Measurements from ENCODE around the gene CNDP1.

The CNDP1 gene

DNA sequence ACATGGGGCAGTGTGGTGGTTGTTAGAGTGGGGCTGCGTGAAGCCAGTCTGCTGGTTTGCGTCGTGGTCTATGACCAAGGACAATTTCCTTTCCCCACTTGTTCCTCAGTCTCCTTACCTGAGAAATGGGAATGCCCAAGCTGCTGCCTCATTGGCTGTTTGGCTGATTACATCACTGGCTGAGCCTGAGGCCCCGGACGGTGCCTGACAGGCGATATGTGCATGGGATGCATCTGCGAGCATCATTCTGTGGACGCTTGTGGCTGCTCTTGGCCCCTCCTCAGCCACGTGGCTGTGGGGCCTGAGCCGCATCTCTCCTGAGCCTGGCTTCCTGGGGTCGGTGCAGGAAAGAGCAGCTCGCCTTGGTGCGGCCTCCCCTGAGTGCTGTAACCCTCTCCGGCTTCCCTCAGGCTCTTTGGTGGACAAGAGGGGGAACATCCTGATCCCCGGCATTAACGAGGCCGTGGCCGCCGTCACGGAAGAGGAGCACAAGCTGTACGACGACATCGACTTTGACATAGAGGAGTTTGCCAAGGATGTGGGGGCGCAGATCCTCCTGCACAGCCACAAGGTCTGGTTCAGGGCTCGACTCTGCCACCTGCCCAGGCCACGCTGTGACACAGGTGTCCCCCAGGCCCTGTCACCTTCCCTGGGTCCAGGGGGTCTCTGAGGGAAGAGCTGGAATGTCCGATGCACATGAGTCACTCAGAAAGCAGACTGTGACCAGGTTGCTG lies 21.0 kb upstream of the CNDP1 start:
- Mint-ChIP-seq H3K36me3 (peaks cover 81% of the 10 kb centered on the region), H3K4me3 (peak overlapping the region; percentile 19), H3K27ac (peak overlapping the region; percentile 37), H3K9me3 (no peaks in the 10 kb centered on the region), H3K4me1 (peaks cover 20% of the 10 kb centered on the region)
- no peak for DNase-seq (ENCODE audit: low spot score in 2 of 2)
- ATAC-seq = no peak

- H3K4me3 Mint-ChIP-seq = peak overlapping the region; percentile 19
- peaks cover 77% of the 10 kb centered on the region for H3K36me3 Mint-ChIP-seq
- no peak for ATAC-seq
- H3K4me1 Mint-ChIP-seq = peaks cover 20% of the 10 kb centered on the region
- no peaks in the 10 kb centered on the region for H3K9me3 Mint-ChIP-seq
- H3K27ac Mint-ChIP-seq = peak overlapping the region; percentile 37
- no peak for DNase-seq (ENCODE audit: low spot score in 2 of 2)
Measured at GRCh38 chr18:74513883-74514205, 20.5 kb upstream of the CNDP1 start.

DNA sequence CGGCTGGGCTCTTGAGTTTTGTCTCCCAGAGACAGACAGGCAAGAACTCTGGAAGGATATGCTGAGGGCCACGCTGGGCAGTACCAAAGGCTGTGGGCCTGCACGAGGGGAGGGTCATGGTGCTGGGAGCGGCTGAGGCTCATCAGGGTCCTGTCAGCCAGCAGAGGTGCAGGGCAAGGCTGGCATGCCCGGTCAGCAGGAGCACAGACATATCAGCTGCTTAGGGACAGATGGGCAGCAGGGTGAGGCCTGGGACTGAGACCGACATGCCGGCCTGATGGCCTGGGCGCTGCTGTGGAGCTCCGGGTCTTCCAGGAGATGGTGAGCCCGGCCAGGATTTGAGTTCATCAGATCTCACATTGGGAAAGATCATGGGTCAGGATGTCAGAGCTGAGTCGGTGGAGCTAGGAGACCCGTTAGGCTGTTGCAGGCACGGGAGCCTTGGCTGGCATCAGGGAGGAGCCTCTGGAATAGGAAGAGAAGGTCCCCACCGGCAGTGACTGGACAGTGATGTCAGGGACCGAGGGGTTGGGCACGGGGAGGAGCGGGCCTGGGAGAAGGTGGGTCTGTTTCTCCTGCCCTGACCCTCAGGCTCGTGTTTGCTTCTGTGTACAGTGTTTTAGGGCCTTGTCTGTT lies 19.3 kb upstream of the CNDP1 start:
- Mint-ChIP-seq H3K4me3 (no peak overlapping the region), H3K4me1 (peaks cover 20% of the 10 kb centered on the region), H3K36me3 (peaks cover 69% of the 10 kb centered on the region), H3K9me3 (no peaks in the 10 kb centered on the region), H3K27ac (peak overlapping the region; percentile 52)
- DNase-seq (ENCODE audit: low spot score in 2 of 2) (no peak), ATAC-seq (no peak)

DNA sequence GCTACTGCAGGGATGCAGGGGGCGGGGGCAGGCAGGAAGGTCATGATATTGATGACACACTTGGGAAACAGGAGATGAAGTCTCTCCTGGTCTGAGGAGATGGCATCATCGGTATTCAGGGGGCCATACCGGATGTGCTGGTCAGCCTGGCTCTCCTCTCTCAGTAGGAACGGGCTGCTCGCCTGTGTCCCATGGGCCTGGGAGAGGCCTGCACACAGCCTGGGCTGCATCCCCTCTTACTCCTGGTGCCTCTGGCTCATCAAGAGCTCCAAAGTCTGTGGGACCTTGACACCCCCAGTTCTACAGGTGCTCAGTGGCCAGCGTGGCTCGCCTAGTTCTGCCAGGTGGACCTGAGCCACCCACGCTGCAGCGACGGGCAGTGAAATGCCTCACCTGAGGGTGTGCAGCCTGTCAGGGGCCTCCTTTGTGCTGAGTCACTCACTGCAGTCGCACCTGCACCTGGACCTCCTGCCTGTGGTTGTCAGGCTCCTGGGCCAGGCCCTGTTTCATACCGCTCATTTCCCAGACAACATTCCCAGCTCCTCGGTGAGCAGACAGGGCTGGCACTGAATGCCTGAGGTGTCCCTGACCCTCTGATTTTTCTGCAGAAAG lies 18.6 kb upstream of the CNDP1 start:
- Mint-ChIP-seq H3K4me3 (no peak overlapping the region), H3K27ac (peak overlapping the region; percentile 52), H3K4me1 (peaks cover 20% of the 10 kb centered on the region), H3K9me3 (no peaks in the 10 kb centered on the region), H3K36me3 (peaks cover 71% of the 10 kb centered on the region)
- DNase-seq (ENCODE audit: low spot score in 2 of 2) (no peak), ATAC-seq (no peak)

- no peak for ATAC-seq
- Mint-ChIP-seq H3K4me1 (peaks cover 20% of the 10 kb centered on the region), H3K36me3 (peaks cover 70% of the 10 kb centered on the region), H3K27ac (no peak overlapping the region), H3K9me3 (no peaks in the 10 kb centered on the region), H3K4me3 (no peak overlapping the region)
- DNase-seq (ENCODE audit: low spot score in 2 of 2) = no peak
Measured at GRCh38 chr18:74516271-74517235, 17.7 kb upstream of the CNDP1 start.

- H3K9me3 Mint-ChIP-seq = no peaks in the 10 kb centered on the region
- ATAC-seq (no peak), DNase-seq (ENCODE audit: low spot score in 2 of 2) (no peak)
- no peak overlapping the region for H3K27ac Mint-ChIP-seq
- H3K4me3 Mint-ChIP-seq = no peak overlapping the region
- peaks cover 20% of the 10 kb centered on the region for H3K4me1 Mint-ChIP-seq
- peaks cover 66% of the 10 kb centered on the region for H3K36me3 Mint-ChIP-seq
Measured at GRCh38 chr18:74517236-74517630, 17.1 kb upstream of the CNDP1 start.

- Mint-ChIP-seq H3K36me3 (peaks cover 57% of the 10 kb centered on the region), H3K27ac (no peak overlapping the region), H3K4me3 (no peak overlapping the region), H3K4me1 (peaks cover 8% of the 10 kb centered on the region), H3K9me3 (no peaks in the 10 kb centered on the region)
- DNase-seq (ENCODE audit: low spot score in 2 of 2) (no peak), ATAC-seq (no peak)
Measured at GRCh38 chr18:74518456-74519295, 15.6 kb upstream of the CNDP1 start.

DNA sequence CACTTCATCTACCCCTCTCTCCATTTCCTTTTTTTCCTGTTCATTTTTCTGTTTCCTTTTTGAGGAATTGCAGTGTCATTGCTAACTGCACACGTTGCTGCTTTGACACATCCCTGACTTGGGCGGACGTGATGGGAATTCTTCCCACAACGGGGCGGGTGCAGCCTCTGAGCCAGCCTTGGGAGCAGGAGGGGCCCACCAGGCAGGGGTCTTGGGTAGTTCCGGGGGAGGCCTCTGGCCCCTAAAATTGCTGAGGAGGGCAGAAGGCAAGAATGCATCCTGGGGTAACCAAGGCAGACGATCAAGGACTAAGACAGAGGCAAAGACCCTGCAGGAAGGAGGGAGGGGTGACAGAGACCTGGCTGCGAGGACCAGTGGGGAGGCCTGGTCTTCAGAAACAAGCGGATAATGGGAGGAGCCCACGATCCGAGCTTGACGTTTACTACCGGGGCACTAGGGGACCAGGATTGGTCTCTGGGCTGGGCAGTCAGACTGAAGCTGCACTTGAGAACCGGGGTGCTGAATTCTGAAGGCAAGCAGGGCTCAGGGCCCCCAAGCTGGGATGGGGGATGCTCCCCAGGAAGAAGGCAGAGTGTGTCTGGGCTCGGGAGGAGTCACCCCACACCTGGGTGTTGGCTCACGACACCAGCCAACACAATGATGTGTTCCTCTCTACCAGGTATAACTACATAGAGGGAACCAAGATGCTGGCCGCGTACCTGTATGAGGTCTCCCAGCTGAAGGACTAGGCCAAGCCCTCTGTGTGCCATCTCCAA lies 14.8 kb upstream of the CNDP1 start:
- Mint-ChIP-seq H3K36me3 (peaks cover 56% of the 10 kb centered on the region), H3K27ac (peak overlapping the region; percentile 29), H3K9me3 (no peaks in the 10 kb centered on the region), H3K4me3 (no peak overlapping the region), H3K4me1 (peaks cover 6% of the 10 kb centered on the region)
- DNase-seq (ENCODE audit: low spot score in 2 of 2) (no peak), ATAC-seq (no peak)

GRCh38 chr18:74520096-74520833 lies 14.0 kb upstream of the CNDP1 start:
- H3K36me3 Mint-ChIP-seq = peaks cover 48% of the 10 kb centered on the region
- DNase-seq (ENCODE audit: low spot score in 2 of 2) (no peak), ATAC-seq (no peak)
- no peaks in the 10 kb centered on the region for H3K9me3 Mint-ChIP-seq
- no peaks in the 10 kb centered on the region for H3K4me1 Mint-ChIP-seq
- no peak overlapping the region for H3K4me3 Mint-ChIP-seq
- H3K27ac Mint-ChIP-seq = no peak overlapping the region

DNA sequence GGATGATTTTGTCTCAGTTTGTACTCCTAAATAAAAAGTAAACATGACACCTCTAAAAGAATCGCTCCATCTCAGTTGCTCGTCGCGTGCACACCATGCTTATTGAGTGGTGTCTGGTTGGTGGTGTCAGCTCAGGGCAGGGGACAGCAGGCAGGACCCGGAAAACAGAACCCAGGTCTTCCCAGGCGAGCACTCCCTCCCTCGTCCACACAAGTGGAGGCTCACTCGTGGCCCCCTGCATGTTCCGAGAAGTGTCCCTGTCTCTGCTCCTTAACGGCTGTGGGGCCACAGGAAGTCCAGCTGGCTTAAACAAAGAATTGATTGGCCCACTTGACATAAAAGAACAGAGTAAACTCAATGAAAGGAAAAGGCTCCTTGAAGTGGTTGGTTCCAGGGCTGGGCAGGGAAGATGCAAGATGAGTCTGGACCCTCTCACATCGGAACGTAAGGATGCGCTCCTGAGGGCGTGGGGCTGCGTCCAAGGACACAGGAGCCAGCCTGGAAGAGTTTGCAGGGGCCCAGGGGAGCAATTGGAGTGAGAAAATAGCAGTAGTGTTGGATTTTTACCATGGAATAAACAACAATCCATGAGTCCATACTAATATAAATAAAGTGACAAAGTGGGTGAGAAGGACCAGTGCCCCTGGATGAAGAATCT lies 13.1 kb upstream of the CNDP1 start:
- Mint-ChIP-seq H3K27ac (no peak overlapping the region), H3K4me1 (no peaks in the 10 kb centered on the region), H3K4me3 (no peak overlapping the region), H3K36me3 (peaks cover 48% of the 10 kb centered on the region), H3K9me3 (no peaks in the 10 kb centered on the region)
- DNase-seq (ENCODE audit: low spot score in 2 of 2) (no peak), ATAC-seq (no peak)

DNA sequence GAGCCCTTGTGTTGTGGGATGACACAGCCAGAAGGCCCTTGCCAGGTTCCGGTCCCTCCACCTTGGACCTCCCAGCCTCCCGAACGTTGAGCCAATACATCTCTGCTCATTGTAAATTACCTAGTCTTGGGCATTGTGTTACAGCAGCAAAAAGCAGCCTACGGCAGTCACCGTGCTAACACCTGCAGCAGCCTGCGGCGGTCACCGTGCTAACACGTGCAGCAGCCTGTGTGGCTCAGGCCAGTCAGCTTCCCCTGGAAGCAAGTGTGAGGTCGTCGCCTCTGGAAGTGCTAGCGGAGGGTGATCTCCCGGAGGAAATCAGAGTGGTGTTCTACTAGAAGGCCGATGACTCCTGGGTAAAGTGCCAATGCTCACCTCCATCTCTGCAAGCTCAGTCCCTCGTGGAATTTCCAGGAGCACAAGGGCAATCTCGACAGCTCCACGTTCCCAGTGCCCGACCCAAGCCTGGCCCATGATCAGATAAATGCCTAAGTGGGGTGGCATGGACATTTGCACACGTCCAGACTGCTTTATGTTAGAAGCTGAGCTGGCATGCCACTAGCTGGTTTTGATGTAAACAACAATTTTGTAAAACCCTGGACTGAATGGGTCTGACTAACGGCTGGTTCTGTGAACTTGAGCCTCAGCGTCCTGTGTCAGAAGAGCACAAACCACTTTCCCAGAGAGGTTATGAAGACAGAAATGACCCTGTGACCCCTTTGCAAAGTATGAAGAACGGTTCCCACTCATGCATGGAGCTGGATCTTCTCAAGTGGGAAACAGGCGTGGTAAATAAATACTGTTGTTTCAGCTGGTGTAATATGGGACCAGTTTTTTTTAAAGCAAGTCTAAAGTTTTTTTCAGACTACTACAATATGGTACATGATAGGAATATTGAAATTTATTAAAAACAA lies 11.4 kb upstream of the CNDP1 start:
- DNase-seq (ENCODE audit: low spot score in 2 of 2) (no peak), ATAC-seq (no peak)
- Mint-ChIP-seq H3K4me1 (no peaks in the 10 kb centered on the region), H3K27ac (no peak overlapping the region), H3K9me3 (no peaks in the 10 kb centered on the region), H3K36me3 (peaks cover 32% of the 10 kb centered on the region), H3K4me3 (no peak overlapping the region)

- no peak for DNase-seq (ENCODE audit: low spot score in 2 of 2)
- Mint-ChIP-seq H3K36me3 (peaks cover 26% of the 10 kb centered on the region), H3K27ac (no peak overlapping the region), H3K4me3 (no peak overlapping the region), H3K4me1 (no peaks in the 10 kb centered on the region), H3K9me3 (no peaks in the 10 kb centered on the region)
- ATAC-seq = no peak
Measured at GRCh38 chr18:74524097-74524496, 10.2 kb upstream of the CNDP1 start.
